Cardiac fibroblast (primary cell): ENCODE data around the gene CCNI2.

Experiments used
- DNase-seq, 2 donors: peaks; one replicate each; pipeline versions ENCODE4 v3.0.0 to v3.0.0-alpha.2; 2010; ENCODE audit warnings: low read depth in 2 of 2
- H3K4me3 ChIP-seq, 2 donors: replicated peaks in 1 of 2; 1 replicate in 1 of 2; 2 replicates in 1 of 2; pipeline ENCODE4 v1.5.1; 2011; ENCODE audit warnings: low read depth in 2 of 2, low read length in 2 of 2, mild to moderate bottlenecking in 2 of 2, moderate library complexity in 1 of 2
- CTCF ChIP-seq: IDR thresholded peaks from one replicate; pipeline ENCODE4 v1.5.1; 2011; ENCODE audit warnings: low read depth, mild to moderate bottlenecking, low read length, inconsistent platforms

Gene CCNI2

GRCh38 chr5:132778856-132779255 is 31.6 kb downstream of the CCNI2 start:
- DNase-seq = no peak
- H3K4me3 ChIP-seq = no peak overlapping the region
- no peak for TF ChIP-seq CTCF

GRCh38 chr5:132779961-132780360 is 32.7 kb downstream of the CCNI2 start:
- DNase-seq = no peak
- H3K4me3 ChIP-seq = no peak overlapping the region
- no peak for TF ChIP-seq CTCF

GRCh38 chr5:132780577-132780976 is 33.4 kb downstream of the CCNI2 start:
- TF ChIP-seq CTCF = no peak
- no peak for DNase-seq
- no peak overlapping the region for H3K4me3 ChIP-seq

GRCh38 chr5:132781029-132781428 is 33.8 kb downstream of the CCNI2 start:
- no peak overlapping the region for H3K4me3 ChIP-seq
- no peak for DNase-seq
- no peak for TF ChIP-seq CTCF

GRCh38 chr5:132782101-132782500 is 34.9 kb downstream of the CCNI2 start:
- no peak overlapping the region for H3K4me3 ChIP-seq
- no peak for TF ChIP-seq CTCF
- DNase-seq = peak; percentile 42 to 73

- DNase-seq = peak in 1 of 2 donors; percentile 58
- peak; percentile 4 for TF ChIP-seq CTCF
- H3K4me3 ChIP-seq = no peak overlapping the region
Observed at GRCh38 chr5:132785365-132785764, 38.1 kb downstream of the CCNI2 start.

GRCh38 chr5:132785864-132786263 is 38.6 kb downstream of the CCNI2 start:
- H3K4me3 ChIP-seq = no peak overlapping the region
- no peak for DNase-seq
- no peak for TF ChIP-seq CTCF
